NOMO-1 (cell line): ENCODE results near the gene MYL10.

Source experiments
- DNase-seq, 2 experiments: peaks; one replicate each; lab custom pipeline; 2025; ENCODE audit not compliant: unreplicated experiment in 2 of 2; lab: John Stamatoyannopoulos, UW

Gene MYL10

DNA sequence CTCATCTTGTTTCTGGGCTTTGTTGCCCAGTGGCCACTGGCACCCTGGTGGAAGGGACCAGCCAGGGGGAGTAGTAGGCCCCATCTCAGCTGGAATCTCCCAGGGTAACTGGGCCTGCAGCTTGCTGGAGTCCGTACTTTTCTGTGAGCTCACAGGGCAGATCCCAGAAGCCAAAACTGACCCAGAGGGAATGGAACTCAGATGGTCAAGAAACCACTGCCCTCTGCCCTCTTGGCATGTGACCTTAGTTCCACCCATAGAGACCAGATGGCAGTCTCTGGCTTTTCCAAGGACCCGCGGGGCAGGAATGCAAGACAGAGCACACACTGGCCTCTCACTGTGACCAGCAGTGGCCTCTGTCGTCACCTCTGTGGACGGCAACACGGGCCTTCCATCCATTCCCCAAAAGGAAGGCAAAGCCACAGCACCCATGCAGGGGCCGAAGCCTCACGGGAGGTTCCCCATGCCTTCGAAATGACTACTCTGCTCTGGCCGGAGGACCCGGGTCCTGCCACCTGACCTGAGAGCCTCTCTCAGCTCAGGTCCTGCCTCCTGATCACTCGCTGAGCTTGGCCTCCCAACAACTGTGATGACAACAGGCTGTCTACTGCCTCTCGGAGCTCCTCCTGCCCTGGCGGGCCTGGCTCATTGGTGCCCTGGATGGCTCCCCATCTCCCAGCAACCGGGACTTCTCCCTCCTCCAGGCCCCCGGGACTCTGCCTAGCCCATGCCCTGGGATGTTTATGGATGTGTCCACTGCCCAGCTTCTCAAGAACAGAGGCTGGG is 29.9 kb downstream of the MYL10 start:
- DNase-seq: no peak

DNA sequence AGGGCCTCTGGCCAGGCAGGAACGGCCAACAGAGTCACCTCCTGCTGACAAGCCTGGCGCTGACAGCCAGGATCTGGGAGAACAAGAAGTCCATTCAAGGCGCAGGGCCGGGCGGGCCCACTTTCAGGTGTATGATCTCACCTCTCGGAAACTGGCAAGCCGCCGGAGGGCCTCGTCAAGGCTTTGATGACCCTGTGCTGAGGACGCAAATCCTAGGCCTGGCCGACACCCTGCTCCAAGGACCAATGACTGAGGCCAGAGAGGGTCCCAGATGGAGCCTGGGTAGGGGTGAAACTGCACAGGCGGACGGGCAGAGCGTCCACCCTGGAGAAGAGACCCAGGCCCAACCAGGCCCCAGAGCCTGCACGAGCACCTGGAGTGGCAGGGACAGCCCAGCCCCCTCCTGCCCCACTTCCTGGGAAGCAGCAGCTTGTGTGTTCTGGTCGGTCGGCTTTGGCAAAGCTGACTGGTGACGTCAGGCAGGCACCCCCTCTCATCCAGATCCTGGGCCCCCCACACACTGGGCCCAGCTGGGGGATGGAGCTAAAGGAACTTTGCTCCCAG is 30.6 kb downstream of the MYL10 start:
- DNase-seq: no peak

DNA sequence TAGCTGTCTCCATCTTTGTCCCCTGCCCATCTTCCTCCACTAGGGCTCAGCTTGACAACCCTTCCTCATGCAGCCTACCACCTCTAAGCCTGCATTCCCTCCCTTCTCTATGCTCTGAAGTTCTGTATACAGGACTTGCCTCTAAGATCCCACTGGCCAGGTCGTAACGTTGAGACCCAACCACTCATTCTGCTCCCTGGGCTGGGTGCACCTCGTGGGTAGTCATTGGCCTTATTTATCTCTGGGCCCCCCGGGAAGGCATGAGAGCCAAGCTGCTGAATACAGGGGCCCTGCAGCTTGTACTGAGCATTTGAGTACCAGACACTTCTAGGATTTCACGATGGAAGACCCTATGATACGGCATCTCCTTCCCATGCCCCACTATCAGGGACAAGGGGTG is 31.2 kb downstream of the MYL10 start:
- DNase-seq: no peak

DNA sequence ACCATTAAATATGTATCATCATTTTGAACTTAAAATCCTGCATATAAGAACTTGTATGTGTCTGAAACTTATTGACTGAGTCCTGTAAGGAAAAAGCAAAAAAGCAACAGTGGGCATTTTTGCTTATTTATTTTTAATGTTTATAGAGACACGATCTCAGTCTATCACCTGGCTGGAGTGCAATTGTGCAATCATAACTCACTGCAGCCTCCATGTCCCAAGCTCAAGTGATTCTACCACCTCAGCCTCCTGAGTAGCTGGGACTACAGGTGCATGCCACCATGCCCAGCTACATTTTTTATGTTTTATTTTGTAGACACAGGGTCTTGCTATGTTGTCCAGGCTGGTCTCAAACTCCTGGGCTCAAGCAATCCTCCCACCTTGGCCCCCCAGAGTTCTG is 32.2 kb downstream of the MYL10 start:
- DNase-seq: no peak

DNA sequence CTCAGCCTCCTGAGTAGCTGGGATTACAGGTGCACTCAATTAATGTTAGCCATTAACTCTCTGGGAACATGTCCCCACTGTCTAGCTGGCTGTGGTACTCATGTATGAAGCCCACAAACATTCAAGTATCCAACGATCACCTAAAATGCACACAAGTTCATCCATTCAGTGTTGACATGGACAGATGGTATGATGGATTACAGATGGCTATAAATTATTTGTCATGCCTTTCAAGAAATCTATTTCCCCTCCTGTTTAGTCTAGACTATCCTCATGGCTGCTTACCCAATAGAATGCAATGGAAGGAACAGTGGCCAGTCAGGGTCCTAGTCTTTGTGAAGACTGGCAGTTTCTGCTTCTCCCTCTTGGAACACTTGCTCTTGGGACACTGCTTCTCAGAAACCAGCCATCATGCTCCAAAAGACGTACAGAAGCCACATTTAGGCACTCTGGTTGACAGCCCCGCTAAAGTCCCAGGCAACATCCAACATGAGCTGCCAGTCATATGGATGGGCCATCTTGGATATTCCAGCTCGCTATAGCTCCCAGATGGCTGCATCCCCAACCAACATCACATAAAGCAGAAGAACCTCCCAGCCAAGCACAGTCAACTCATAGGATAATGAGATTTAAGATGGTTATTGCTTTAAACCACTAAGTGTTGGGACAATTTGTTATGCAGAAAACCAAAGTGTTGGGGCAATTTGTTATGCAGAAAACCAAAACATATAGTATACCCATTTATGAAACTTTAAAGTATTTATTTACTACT is 33.1 kb downstream of the MYL10 start:
- DNase-seq: no peak

DNA sequence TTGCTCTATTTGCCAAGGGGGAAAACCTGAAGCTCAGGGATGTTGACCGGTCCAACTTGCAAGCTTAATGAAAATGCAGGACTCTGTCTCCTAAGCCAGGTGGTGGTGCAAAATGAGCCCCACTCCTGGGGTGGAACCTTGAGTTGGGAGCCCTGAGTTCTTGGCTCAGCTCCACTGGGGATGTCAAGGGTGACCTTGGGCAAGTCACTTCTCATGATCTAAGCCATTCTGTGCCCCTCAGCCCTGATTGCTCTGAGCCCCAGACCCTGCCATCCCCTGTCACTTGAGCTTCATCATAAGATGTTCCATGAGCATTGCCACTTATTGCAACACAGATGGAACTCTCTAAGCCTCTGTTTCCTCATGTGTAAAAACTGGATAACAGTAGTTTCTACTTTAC is 33.9 kb downstream of the MYL10 start:
- DNase-seq: no peak

DNA sequence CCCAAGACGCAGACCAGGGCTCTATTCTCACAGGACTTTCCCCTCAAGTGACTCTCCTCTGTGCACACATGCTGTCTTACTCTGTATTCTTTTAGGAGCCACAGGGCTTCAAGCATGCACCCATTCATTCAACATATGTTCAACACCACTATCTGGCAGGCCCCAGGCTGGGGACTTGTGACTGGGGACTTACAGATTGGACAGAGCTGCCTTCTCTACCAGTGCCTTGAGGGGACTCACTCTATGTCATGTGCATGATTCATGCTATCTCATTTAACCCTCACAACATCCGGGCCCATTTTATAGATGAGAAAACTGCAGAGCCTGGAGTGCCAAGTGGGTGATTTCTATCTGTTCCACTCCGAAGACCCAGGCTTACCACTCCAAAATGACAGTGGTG is 34.3 kb downstream of the MYL10 start:
- DNase-seq: no peak

DNA sequence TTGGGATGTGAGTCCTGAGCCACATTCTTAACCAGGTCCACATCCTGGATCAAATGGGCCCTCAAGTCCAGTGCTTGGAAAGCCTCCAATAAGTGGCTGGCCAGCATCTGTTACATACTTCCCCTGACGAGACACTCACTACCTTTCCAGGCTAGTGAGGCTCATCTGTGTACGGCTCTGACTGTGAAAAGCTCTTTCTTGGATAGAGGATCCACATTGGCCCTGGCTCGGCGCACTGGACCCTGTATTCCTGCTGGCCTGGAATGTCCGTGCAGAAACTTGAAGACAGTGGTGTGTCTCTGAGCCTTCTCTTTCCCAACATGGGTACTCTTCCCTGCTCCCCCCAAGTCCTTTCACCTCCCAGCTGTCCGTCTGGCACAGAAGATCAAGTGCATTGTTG is 35.5 kb downstream of the MYL10 start:
- no peak for DNase-seq

DNA sequence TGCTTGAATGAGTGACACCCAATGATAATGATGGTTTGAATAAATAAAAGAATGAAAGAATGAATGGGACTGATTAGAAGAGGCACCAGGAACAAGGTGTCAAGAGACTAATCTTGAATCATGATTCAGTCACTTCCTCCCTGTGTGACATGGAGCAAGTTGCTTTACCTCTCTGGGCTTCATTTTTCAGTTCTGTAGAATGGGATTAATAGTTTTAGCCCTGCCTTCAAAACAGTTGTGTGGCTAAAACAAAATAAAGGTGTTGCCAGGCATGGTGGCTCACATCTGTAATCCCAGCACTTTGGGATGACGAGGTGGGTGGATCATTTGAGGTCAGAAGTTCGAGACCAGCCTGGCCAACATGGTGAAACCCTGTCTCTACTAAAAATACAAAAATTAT is 37.6 kb downstream of the MYL10 start:
- DNase-seq: no peak

DNA sequence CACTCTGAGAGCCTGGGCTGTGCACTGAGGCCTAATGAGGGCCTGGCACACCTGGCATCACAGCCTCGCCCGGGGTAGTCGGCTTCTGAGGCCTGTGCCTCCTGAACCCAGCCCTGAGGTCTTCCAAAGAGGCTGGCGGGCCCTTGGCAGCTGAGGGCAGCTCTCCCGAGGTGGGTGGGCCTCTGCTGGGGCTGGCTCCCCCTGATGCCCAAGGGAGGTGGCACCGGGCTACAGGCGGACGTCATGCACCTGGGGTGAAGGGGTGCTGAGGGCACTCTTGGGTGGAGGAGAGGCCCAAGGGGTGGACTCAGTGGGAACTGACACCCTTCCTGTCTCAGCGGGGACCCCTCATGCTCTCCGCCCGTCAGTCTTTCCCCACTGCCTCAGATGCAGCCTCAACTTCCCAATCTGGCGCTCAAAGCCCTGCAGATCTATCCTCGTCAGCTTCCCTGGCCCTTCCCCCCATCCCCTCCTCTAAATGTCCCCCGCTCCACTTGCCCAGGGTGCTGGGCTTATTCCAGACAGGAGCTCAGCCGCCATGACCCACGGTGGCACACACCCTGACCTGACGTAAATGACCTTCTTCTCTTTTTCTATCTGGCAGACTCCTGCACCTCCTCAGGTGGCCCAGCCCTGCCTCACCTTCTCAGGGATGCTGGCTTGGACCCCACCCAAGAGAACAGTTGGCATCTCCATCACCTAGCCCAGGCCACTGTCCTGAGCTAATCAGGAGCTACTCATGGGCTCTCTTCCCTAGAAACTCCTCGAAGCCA is 38.2 kb downstream of the MYL10 start:
- no peak for DNase-seq

DNA sequence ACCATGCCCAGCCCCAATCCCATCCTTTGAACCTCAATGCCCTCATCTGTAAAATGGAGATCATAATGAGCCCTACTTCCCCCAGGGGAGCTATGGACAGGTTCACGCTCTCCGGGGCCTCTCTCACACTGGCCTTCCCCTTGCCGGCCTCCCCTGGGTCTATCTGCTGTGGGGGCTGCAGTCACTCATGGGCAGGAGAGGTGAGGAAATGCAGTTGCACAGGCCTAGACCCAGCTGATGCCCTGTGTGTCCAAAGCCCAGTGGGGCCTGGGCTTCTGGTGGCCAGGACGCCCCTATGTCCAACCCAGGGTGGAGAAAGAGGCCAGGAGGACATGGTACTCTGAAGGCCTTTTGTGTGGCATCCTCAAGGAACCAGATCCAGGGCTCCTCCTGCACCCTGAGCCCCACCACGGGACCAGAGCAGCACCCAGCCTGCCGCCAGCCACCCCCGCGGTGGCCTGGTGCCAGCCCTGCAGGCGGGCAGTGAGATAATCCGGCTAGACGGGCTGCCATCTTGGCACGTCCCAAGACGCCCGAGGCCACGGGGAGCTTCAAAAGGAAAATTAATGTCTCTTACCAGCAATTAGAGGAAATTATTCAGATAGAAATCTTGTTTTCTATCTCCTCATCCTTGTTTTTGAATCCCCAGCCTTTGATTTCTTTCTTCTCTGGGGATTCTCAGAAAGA is 39.0 kb downstream of the MYL10 start:
- no peak for DNase-seq

DNA sequence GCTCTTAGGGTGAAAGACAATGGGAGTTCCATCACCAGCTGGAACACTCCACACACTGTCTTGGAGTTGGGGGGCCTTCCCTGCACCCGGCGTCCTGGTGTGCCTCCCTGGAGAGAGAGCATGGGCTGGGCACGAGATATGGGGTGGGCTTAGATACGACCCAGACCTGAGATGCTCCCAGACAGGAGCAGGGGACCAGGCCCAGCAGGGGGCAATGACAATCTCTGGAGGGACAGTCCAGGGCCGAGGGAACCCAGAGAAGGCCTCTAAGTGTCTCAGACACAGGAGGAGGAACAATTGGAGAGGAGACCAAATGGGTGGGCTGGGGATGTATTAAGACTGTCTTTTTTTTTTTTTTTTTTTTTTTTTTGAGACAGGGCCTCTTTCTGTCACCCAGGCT is 40.0 kb downstream of the MYL10 start:
- DNase-seq: no peak

DNA sequence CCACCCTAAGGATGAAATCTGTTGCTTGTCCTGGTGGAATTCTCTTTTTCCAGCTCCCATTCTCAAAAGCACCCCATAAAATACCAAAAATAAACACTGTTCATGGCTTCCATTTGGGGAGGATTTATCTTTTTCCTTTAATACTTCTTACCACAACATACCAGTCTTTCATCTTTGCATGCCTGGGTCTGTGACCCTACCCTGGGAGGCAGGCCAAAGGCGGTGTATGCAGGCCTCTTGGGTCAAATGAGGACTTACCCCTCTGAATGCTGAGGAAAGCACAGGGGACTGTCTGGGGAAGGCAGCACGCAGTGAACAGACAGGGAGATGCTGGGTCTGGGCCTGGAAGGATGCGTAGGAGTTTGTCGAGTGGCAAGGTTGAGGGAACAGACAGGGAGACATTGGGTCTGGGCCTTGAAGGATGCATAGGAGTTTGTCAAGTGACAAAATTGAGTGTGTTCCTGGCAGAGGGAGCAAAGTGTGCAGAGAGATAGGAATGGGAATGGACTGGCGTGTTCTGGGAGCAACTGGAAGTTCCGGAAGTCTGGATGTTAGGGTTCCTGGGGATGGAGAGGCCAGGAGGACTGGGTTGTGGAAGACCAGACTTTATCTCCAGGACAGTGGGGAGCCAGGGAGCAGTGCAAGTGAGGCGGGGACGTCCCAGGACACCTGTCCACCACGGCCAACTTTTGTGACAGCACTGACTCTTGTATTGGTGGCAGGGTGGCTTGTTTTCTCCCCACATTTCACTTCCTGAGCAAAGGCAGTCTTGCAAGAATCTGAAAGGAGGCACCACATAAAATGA is 40.8 kb downstream of the MYL10 start:
- DNase-seq: no peak

DNA sequence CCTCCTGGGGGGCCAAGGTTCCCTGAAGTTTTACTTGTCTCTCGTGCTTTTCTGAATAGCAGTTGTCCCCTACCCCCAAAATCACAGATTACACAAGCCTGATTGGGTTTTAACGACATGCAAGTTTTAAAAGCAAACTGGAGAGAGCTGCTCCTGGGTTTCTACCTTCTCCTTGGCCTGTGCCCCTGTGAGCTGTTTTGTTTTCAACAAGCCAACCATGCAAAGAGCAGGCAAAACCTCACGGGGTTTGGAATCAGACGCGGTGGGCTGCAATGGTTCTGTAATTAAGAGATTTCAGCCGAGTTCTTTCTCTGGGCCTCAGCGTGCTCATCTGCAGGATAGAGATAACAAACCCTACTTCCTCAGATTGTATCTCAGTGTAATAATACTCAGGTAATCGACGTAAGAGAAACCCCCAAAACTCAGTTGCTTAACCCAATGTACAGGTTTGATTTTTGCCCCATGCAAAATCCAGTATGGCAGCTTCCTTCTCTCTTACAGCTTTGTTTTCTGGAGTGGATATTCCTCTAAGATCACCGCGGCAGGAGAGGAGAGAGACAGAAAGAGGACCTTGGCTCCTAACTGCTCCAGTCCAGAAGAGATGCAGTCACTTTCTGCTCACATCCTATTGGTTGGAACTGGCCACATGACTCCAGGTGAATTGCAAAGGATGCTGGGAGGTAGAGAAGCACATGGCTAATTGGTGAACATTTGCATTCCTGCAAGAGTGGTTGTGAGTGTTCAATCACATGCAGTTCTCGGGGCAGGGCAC is 42.0 kb downstream of the MYL10 start:
- no peak for DNase-seq

DNA sequence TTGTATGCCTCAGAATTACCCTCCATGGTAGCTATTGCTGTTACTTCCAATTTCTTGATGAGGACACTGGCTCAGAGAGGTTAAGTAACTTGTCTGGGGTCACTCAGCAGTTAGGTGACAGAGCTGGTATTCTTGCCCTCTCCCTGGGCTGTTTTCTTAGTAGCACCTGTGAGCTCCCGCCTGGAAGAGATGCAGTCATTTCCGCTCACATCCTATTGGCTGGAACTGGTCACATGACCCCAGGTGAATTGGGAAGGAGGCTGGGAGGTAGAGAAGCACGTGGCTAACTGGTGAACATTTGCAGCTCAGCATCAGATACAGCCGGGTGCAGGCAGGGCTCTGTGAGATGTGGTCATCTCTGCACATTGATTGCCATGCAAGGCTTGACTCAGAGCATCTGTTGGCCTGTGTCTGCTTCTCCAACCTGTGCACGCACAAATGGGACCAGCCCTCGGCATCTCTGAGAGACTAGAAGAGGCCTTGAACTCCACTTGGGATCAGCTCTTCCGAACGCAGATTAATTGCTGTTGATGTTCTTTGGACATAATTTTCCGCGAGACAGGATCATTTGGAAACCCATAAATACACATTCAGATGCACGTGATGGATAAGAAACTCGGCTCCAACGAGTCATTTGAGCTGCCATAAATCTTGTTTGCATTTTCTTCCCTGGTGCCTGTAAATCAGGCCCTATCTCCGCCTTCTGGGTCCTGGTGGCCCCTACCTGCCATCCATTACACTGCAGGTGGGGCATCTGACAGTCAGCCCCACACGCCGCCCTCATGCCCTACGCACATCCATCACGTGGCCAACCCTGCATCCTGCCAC is 42.8 kb downstream of the MYL10 start:
- DNase-seq: no peak

DNA sequence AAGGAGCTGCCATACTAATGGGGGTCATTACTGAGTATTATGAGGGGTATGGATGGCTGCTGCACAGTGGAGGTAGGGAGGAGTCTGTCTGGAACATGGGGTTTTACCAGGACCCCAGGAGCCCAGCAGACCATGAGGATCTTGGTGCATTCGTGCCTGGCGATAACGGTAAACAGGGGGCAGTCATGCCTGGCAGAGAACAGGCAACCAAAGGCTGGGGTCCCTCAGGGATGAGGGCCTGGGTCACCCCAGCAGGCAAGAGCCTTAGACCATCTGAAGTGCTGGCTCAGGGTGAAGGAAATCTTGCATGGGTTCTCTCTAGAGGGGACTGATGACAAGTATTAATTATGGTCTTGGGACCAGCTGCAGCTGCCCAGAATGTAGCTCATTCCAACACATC is 46.1 kb downstream of the MYL10 start:
- no peak for DNase-seq

DNA sequence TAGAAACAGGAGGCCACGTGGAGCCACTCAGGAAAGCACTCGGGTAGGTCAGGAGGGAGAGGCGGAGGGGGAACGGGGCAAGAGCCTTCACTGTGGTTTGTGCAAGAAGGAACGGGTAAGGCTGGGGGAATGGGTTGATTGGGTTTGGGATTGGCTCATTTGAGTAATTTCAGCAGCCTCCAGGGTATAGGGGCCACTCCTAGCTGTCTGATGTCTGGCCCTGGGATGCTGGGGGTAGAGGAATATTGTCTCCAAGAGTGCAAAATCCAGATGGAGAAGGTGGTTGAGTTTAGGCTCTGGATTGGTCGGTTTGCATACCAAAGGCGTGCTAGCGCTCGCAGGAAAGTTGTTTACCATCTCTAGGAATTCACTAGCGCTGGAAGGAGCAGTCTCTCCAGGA is 47.2 kb downstream of the MYL10 start:
- DNase-seq: no peak

DNA sequence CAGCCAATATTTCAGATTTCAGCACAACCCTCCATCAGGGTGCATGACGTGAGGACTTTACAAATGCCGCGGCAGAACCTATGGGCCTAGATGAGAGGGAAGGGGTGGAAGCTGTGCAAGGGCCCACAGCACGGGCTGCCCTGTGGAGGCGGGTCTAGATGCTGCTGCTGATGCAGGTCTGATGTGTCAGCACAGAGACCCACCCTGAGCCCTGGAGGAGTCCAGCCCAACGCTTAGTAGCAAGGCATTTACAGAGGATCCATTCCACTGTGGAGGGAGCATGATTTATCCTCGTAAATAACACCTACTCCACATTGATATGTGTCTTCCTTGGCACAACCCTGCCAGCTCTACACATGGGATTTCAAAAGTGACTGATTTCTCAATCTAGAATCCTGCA is 48.5 kb downstream of the MYL10 start:
- DNase-seq: no peak
